ENCODE data around the gene TERT.
"Not testable (repeated sequence)": the region's sequence is repeated elsewhere in the genome, so short reads cannot be mapped to it uniquely, and the experiment has no call there.

TERT gene

GRCh38 chr5:1240496-1241260 is 54.2 kb downstream of the TERT start:
- DNase-seq (ENCODE audit: low read depth), result no peak

- no peak for DNase-seq (ENCODE audit: low read depth)
Observed at GRCh38 chr5:1239505-1240251, 55.2 kb downstream of the TERT start.

- DNase-seq (ENCODE audit: low read depth), result no peak
Observed at GRCh38 chr5:1235838-1236237, 59.0 kb downstream of the TERT start.

GRCh38 chr5:1235379-1235778 is 59.5 kb downstream of the TERT start:
- no peak for DNase-seq (ENCODE audit: low read depth)

GRCh38 chr5:1232780-1233179 is 62.1 kb downstream of the TERT start:
- no peak for DNase-seq (ENCODE audit: low read depth)

- no peak for DNase-seq (ENCODE audit: low read depth)
Observed at GRCh38 chr5:1231354-1231905, 63.4 kb downstream of the TERT start.

GRCh38 chr5:1230551-1230950 is 64.3 kb downstream of the TERT start:
- no peak for DNase-seq (ENCODE audit: low read depth)

GRCh38 chr5:1229822-1230221 is 65.0 kb downstream of the TERT start:
- DNase-seq (ENCODE audit: low read depth), result no peak

- DNase-seq (ENCODE audit: low read depth), result not testable (repeated sequence)
Observed at GRCh38 chr5:1229023-1229422, 65.8 kb downstream of the TERT start.

GRCh38 chr5:1228120-1228519 is 66.7 kb downstream of the TERT start:
- no peak for DNase-seq (ENCODE audit: low read depth)

GRCh38 chr5:1227667-1228066 is 67.2 kb downstream of the TERT start:
- no peak for DNase-seq (ENCODE audit: low read depth)

GRCh38 chr5:1226839-1227581 is 67.9 kb downstream of the TERT start:
- DNase-seq (ENCODE audit: low read depth), result no peak

GRCh38 chr5:1226231-1226630 is 68.6 kb downstream of the TERT start:
- DNase-seq (ENCODE audit: low read depth), result no peak

- no peak for DNase-seq (ENCODE audit: low read depth)
Observed at GRCh38 chr5:1225081-1225480, 69.8 kb downstream of the TERT start, which contains the start of gene SLC6A18. Gene SLC6A18, plus strand, starts transcription at chr5:1225381. Its CDS starts 97 bp downstream, at chr5:1225478.

- DNase-seq (ENCODE audit: low read depth), result no peak
Observed at GRCh38 chr5:1224631-1225030, 70.2 kb downstream of the TERT start.

GRCh38 chr5:1223278-1223670 is 71.6 kb downstream of the TERT start:
- no peak for DNase-seq (ENCODE audit: low read depth)

GRCh38 chr5:1222621-1223277 is 72.1 kb downstream of the TERT start:
- DNase-seq (ENCODE audit: low read depth), result no peak

GRCh38 chr5:1222147-1222546 is 72.7 kb downstream of the TERT start:
- no peak for DNase-seq (ENCODE audit: low read depth)

- DNase-seq (ENCODE audit: low read depth), result no peak
Observed at GRCh38 chr5:1221721-1222120, 73.1 kb downstream of the TERT start.

GRCh38 chr5:1220831-1221230 is 74.0 kb downstream of the TERT start:
- DNase-seq (ENCODE audit: low read depth), result no peak

GRCh38 chr5:1220351-1220750 is 74.5 kb downstream of the TERT start:
- DNase-seq (ENCODE audit: low read depth), result no peak

GRCh38 chr5:1219768-1220100 is 75.1 kb downstream of the TERT start:
- no peak for DNase-seq (ENCODE audit: low read depth)

Measured in stimulated activated CD4-positive, alpha-beta T cell treated with anti-CD3 and anti-CD28 coated beads, Interleukin-2, amount 100 ng/mL, for 4 hours (primary cell).